ENCODE measurements around the gene CHERP. TPM values are rescaled to one million over a fixed set of nuclear protein-coding genes. Genes with fewer than 3 reads are reported as not detected.

The CHERP gene
- total RNA-seq, 1 experiment from 2014 or later = 52.9 TPM

DNA sequence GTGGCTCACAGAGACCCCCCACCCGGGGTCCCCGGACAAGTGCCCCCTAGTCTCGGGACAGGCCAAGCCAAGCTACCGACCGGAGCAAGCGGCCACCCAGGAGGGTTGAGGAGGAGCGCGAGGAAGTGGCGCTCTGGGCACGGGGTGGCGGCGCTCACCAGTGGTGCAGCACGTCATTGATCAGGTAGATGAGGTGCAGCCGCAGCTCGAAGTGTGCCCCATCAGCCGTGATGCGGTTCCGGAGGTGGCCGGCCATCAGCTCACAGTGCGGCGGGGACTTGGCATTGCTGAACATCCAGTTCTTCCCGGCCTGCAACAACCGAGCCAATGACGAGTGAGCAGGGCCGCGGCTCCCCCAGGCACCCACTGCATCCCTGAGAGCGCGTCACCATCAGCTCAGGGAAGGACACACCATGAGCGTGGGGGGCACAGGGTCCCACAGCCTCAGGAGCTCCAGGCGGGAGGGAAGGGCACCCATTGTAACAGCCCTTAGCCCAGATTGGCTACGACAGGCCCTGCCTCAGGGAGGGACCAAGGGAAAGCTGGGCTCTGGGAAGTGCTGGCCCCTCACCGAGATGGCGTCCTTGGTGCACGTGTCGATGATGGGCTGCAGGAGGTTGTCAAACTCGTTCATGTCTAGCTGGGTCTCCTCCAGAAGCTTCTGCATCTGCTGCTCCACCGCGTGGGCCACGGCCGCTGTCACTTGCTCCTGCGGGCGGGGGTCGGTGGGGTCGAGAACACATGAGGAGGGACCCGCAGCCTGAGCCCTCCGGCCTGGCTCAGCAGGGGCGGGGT, 9.6 kb downstream of the CHERP start:
- H3F3A ChIP-seq (ENCODE audit: insufficient read depth, low read depth) = peaks cover 22% of the 10 kb centered on the region; the same call in 1 of the 2 replicates
- H3K27ac ChIP-seq = no peak overlapping the region
- BruUV-seq (replicated peaks) = no TSS peak
- no peak overlapping the region for H3K4me2 ChIP-seq
- no peaks in the 10 kb centered on the region for H3K4me1 ChIP-seq (replicated peaks; ENCODE audit: insufficient read depth)
- peaks cover 62% of the 10 kb centered on the region for H4K20me1 ChIP-seq (ENCODE audit: insufficient read depth)
- TF ChIP-seq EZH2 (IDR thresholded peaks at IDR 0.05; ENCODE audit: low read depth) = no peak
- TF ChIP-seq, protein P1, sequence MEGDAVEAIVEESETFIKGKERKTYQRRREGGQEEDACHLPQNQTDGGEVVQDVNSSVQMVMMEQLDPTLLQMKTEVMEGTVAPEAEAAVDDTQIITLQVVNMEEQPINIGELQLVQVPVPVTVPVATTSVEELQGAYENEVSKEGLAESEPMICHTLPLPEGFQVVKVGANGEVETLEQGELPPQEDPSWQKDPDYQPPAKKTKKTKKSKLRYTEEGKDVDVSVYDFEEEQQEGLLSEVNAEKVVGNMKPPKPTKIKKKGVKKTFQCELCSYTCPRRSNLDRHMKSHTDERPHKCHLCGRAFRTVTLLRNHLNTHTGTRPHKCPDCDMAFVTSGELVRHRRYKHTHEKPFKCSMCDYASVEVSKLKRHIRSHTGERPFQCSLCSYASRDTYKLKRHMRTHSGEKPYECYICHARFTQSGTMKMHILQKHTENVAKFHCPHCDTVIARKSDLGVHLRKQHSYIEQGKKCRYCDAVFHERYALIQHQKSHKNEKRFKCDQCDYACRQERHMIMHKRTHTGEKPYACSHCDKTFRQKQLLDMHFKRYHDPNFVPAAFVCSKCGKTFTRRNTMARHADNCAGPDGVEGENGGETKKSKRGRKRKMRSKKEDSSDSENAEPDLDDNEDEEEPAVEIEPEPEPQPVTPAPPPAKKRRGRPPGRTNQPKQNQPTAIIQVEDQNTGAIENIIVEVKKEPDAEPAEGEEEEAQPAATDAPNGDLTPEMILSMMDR (conservative IDR thresholded peaks at IDR 0.05) = no peak
- POLR2A ChIA-PET (ENCODE audit: unreplicated experiment) = no interaction called here
- H3K4me3 ChIP-seq = no peak overlapping the region
- CTCF ChIA-PET = no interaction called here
- intact Hi-C loops (cut with micrococcal nuclease; ENCODE audit: unreplicated experiment) = no loop called here
- H3K36me3 ChIP-seq (ENCODE audit: low read depth) = peaks cover 63% of the 10 kb centered on the region
- H3K79me2 ChIP-seq (ENCODE audit: low read depth) = peaks cover 29% of the 10 kb centered on the region
- no peaks in the 10 kb centered on the region for H3K9me3 ChIP-seq (ENCODE audit: insufficient read depth, low read depth)
- H3K27me3 ChIP-seq (ENCODE audit: insufficient read depth, low read depth) = no peaks in the 10 kb centered on the region
- H3K9me2 ChIP-seq (ENCODE audit: insufficient read depth) = no peaks in the 10 kb centered on the region
- DNase-seq = no peak
- H2AFZ ChIP-seq = no peak overlapping the region

DNA sequence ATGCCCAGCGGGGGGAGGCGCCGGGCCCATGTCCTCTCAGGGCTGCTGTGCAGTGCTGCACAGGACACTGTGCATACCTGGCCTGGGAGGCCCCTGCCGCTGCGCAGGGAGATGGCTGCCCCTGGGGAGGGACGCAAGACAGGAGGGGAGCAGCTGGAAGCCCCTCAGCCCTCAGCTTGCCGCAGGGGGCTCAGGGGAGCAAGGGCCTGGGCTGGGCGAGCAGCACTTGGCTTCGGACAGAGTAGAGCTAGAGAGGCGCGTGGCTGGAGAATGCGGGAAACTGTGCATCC, 10.9 kb downstream of the CHERP start:
- H3K36me3 ChIP-seq (ENCODE audit: low read depth) = peaks cover 57% of the 10 kb centered on the region

DNA sequence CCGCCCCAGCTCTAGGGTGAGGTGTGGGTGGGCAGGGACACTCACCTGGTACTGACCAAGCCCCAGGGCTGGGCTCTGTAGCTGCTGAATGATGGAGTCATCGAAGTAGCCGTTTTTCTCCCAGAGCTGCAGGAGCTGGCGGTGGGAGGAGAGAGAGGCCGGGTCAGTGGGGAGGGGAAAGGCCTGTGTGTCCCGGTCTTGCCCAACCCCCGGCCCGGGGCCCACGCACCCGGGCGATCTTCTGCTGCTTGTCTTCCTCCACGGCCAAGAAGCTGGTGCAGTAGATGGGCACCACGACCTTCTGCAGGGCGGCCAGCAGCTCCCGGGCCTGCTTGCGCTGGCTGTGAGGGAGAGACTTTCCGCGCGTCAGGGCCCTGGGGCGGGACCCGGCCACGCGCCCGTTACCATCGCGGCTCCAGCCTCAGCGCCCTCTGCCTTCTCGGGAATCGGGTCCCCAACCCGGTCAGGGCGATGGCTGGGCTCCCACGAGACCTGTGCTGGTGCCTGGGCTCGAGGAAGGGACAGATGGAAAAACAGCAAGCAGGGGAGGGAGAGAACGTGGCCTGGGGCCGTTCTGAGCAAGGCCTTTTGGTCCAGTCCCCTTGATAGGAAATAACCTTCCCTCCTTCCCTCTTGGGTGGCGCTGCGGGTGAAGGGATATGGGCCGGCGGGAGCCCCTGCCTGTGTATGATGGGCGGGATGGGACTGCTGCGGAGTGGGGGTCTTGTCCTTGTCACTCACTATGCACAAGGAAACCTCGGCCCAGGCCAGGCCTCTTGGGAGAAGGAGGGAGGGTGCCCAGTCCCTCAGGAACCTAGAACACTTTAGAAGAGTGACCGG, 11.5 kb downstream of the CHERP start:
- no TSS peak for BruUV-seq (replicated peaks)
- H4K20me1 ChIP-seq (ENCODE audit: insufficient read depth) = peaks cover 60% of the 10 kb centered on the region
- TF ChIP-seq EZH2 (IDR thresholded peaks at IDR 0.05; ENCODE audit: low read depth) = no peak
- TF ChIP-seq, protein P1 (conservative IDR thresholded peaks at IDR 0.05) = no peak
- POLR2A ChIA-PET (ENCODE audit: unreplicated experiment) = no interaction called here
- H3F3A ChIP-seq (ENCODE audit: insufficient read depth, low read depth) = peaks cover 22% of the 10 kb centered on the region; the same call in 1 of the 2 replicates
- H3K9me3 ChIP-seq (ENCODE audit: insufficient read depth, low read depth) = no peaks in the 10 kb centered on the region
- H3K27ac ChIP-seq = no peak overlapping the region
- H3K4me1 ChIP-seq (replicated peaks; ENCODE audit: insufficient read depth) = no peaks in the 10 kb centered on the region
- H3K4me3 ChIP-seq = no peak overlapping the region
- no peaks in the 10 kb centered on the region for H3K27me3 ChIP-seq (ENCODE audit: insufficient read depth, low read depth)
- peaks cover 52% of the 10 kb centered on the region for H3K36me3 ChIP-seq (ENCODE audit: low read depth)
- H3K79me2 ChIP-seq (ENCODE audit: low read depth) = peaks cover 10% of the 10 kb centered on the region
- H2AFZ ChIP-seq = no peak overlapping the region
- CTCF ChIA-PET = no interaction called here
- no peaks in the 10 kb centered on the region for H3K9me2 ChIP-seq (ENCODE audit: insufficient read depth)
- no peak for DNase-seq
- H3K4me2 ChIP-seq = no peak overlapping the region
- intact Hi-C loops (cut with micrococcal nuclease; ENCODE audit: unreplicated experiment) = no loop called here

More for the DNA sequence above, 10.9 kb downstream of the CHERP start:
- no peak for TF ChIP-seq EZH2 (IDR thresholded peaks at IDR 0.05; ENCODE audit: low read depth)
- TF ChIP-seq, protein P1 (conservative IDR thresholded peaks at IDR 0.05) = no peak
- no TSS peak for BruUV-seq (replicated peaks)
- intact Hi-C loops (cut with micrococcal nuclease; ENCODE audit: unreplicated experiment) = no loop called here
- no peak for DNase-seq
- Histone ChIP-seq H3K9me3 (ENCODE audit: insufficient read depth, low read depth) (no peaks in the 10 kb centered on the region), H3K9me2 (ENCODE audit: insufficient read depth) (no peaks in the 10 kb centered on the region), H3K4me1 (replicated peaks; ENCODE audit: insufficient read depth) (no peaks in the 10 kb centered on the region), H3K27me3 (ENCODE audit: insufficient read depth, low read depth) (no peaks in the 10 kb centered on the region), H3K4me2 (no peak overlapping the region), H4K20me1 (ENCODE audit: insufficient read depth) (peaks cover 60% of the 10 kb centered on the region), H3K4me3 (no peak overlapping the region), H2AFZ (no peak overlapping the region), H3K27ac (no peak overlapping the region), H3K79me2 (ENCODE audit: low read depth) (peaks cover 16% of the 10 kb centered on the region), H3F3A (ENCODE audit: insufficient read depth, low read depth) (peaks cover 22% of the 10 kb centered on the region; the same call in 1 of the 2 replicates)
- POLR2A ChIA-PET (ENCODE audit: unreplicated experiment) = no interaction called here
- CTCF ChIA-PET = no interaction called here

Measured in PC-9 (cell line).